ENCODE results near the gene PGAM1. TPM values are rescaled to one million over a fixed set of nuclear protein-coding genes. Genes with fewer than 3 reads are reported as not detected.
A peak's percentile ranks its signal among the peaks of the same experiment; 100 is the strongest.

PGAM1 gene
- total and polyA plus RNA-seq, 2 of the 13 experiments (the other 11 are each of a cell fraction or from before 2014, with no cell fraction given), result 354 to 483 TPM

DNA sequence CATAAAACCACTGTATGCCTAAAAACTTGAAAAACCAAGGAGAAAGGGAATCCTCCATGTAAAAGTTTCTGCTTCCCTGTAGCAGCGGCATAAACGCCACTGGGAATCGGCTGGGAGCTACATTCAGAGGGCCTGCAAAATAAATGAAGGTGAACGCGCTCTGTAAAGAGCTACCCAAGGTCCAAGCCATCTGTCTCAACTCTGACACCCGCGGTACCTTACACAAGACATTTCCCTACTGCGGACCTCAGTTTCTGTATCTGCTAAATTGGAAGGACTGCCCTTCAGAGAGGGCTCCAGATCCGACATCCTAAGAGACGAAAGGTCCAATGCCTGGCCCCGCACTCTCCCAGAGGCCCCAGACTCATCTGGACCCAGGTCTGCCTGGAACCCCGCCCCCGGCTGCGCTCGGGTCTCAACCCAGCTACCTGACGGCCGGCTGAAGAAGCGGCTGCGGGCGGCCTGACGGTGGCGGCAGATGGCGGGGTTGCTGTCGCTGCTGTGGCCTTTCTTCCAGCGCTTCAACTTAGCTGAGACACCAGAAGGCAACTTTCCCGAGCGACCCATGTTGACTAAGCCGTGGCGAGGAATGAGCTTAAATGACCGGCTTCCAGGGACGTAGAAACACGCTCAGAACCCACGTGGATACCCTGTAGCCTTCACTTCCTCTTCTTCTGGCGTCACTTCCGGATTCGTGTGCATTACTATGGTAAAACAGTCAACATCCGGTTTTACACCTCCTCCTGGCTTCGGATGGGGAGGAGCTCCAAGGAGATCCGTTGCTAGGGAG is 25.1 kb upstream of the PGAM1 start, which contains the start of gene RRP12 (continued):
- TF ChIP-seq, protein P1, sequence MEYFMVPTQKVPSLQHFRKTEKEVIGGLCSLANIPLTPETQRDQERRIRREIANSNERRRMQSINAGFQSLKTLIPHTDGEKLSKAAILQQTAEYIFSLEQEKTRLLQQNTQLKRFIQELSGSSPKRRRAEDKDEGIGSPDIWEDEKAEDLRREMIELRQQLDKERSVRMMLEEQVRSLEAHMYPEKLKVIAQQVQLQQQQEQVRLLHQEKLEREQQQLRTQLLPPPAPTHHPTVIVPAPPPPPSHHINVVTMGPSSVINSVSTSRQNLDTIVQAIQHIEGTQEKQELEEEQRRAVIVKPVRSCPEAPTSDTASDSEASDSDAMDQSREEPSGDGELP (IDR thresholded peaks at IDR 0.05; ENCODE audit: borderline replicate concordance, low read depth), result 0 out of 2 replicates have a peak, but pooled peaks have one; percentile 23
- TF ChIP-seq HOXA3 (CRISPR knock-in tag; IDR thresholded peaks at IDR 0.05) (peak; percentile 89), ISL2 (CRISPR knock-in tag; IDR thresholded peaks at IDR 0.05) (no peak), ZFP90 (CRISPR knock-in tag; IDR thresholded peaks at IDR 0.05; ENCODE audit: borderline replicate concordance) (no peak), PAF1 (CRISPR knock-in tag; IDR thresholded peaks at IDR 0.05) (no peak), ZSCAN30 (CRISPR knock-in tag; IDR thresholded peaks at IDR 0.05) (no peak), JUND (CRISPR knock-in tag; IDR thresholded peaks at IDR 0.05) (no peak)
- TF ChIP-seq, protein P2, sequence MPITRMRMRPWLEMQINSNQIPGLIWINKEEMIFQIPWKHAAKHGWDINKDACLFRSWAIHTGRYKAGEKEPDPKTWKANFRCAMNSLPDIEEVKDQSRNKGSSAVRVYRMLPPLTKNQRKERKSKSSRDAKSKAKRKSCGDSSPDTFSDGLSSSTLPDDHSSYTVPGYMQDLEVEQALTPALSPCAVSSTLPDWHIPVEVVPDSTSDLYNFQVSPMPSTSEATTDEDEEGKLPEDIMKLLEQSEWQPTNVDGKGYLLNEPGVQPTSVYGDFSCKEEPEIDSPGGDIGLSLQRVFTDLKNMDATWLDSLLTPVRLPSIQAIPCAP (CRISPR knock-in tag; IDR thresholded peaks at IDR 0.05; ENCODE audit: low read depth), result no peak
- TF ChIP-seq, protein P3, sequence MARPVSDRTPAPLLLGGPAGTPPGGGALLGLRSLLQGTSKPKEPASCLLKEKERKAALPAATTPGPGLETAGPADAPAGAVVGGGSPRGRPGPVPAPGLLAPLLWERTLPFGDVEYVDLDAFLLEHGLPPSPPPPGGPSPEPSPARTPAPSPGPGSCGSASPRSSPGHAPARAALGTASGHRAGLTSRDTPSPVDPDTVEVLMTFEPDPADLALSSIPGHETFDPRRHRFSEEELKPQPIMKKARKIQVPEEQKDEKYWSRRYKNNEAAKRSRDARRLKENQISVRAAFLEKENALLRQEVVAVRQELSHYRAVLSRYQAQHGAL (CRISPR knock-in tag; IDR thresholded peaks at IDR 0.05; ENCODE audit: not compliant biosample characterization), result no peak
- TF ChIP-seq, protein P4, sequence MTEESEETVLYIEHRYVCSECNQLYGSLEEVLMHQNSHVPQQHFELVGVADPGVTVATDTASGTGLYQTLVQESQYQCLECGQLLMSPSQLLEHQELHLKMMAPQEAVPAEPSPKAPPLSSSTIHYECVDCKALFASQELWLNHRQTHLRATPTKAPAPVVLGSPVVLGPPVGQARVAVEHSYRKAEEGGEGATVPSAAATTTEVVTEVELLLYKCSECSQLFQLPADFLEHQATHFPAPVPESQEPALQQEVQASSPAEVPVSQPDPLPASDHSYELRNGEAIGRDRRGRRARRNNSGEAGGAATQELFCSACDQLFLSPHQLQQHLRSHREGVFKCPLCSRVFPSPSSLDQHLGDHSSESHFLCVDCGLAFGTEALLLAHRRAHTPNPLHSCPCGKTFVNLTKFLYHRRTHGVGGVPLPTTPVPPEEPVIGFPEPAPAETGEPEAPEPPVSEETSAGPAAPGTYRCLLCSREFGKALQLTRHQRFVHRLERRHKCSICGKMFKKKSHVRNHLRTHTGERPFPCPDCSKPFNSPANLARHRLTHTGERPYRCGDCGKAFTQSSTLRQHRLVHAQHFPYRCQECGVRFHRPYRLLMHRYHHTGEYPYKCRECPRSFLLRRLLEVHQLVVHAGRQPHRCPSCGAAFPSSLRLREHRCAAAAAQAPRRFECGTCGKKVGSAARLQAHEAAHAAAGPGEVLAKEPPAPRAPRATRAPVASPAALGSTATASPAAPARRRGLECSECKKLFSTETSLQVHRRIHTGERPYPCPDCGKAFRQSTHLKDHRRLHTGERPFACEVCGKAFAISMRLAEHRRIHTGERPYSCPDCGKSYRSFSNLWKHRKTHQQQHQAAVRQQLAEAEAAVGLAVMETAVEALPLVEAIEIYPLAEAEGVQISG (CRISPR knock-in tag; IDR thresholded peaks at IDR 0.05), result peak; percentile 72
- TF ChIP-seq, protein P5, sequence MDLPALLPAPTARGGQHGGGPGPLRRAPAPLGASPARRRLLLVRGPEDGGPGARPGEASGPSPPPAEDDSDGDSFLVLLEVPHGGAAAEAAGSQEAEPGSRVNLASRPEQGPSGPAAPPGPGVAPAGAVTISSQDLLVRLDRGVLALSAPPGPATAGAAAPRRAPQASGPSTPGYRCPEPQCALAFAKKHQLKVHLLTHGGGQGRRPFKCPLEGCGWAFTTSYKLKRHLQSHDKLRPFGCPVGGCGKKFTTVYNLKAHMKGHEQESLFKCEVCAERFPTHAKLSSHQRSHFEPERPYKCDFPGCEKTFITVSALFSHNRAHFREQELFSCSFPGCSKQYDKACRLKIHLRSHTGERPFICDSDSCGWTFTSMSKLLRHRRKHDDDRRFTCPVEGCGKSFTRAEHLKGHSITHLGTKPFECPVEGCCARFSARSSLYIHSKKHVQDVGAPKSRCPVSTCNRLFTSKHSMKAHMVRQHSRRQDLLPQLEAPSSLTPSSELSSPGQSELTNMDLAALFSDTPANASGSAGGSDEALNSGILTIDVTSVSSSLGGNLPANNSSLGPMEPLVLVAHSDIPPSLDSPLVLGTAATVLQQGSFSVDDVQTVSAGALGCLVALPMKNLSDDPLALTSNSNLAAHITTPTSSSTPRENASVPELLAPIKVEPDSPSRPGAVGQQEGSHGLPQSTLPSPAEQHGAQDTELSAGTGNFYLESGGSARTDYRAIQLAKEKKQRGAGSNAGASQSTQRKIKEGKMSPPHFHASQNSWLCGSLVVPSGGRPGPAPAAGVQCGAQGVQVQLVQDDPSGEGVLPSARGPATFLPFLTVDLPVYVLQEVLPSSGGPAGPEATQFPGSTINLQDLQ (CRISPR knock-in tag; IDR thresholded peaks at IDR 0.05), result no peak
- TF ChIP-seq, protein P6, sequence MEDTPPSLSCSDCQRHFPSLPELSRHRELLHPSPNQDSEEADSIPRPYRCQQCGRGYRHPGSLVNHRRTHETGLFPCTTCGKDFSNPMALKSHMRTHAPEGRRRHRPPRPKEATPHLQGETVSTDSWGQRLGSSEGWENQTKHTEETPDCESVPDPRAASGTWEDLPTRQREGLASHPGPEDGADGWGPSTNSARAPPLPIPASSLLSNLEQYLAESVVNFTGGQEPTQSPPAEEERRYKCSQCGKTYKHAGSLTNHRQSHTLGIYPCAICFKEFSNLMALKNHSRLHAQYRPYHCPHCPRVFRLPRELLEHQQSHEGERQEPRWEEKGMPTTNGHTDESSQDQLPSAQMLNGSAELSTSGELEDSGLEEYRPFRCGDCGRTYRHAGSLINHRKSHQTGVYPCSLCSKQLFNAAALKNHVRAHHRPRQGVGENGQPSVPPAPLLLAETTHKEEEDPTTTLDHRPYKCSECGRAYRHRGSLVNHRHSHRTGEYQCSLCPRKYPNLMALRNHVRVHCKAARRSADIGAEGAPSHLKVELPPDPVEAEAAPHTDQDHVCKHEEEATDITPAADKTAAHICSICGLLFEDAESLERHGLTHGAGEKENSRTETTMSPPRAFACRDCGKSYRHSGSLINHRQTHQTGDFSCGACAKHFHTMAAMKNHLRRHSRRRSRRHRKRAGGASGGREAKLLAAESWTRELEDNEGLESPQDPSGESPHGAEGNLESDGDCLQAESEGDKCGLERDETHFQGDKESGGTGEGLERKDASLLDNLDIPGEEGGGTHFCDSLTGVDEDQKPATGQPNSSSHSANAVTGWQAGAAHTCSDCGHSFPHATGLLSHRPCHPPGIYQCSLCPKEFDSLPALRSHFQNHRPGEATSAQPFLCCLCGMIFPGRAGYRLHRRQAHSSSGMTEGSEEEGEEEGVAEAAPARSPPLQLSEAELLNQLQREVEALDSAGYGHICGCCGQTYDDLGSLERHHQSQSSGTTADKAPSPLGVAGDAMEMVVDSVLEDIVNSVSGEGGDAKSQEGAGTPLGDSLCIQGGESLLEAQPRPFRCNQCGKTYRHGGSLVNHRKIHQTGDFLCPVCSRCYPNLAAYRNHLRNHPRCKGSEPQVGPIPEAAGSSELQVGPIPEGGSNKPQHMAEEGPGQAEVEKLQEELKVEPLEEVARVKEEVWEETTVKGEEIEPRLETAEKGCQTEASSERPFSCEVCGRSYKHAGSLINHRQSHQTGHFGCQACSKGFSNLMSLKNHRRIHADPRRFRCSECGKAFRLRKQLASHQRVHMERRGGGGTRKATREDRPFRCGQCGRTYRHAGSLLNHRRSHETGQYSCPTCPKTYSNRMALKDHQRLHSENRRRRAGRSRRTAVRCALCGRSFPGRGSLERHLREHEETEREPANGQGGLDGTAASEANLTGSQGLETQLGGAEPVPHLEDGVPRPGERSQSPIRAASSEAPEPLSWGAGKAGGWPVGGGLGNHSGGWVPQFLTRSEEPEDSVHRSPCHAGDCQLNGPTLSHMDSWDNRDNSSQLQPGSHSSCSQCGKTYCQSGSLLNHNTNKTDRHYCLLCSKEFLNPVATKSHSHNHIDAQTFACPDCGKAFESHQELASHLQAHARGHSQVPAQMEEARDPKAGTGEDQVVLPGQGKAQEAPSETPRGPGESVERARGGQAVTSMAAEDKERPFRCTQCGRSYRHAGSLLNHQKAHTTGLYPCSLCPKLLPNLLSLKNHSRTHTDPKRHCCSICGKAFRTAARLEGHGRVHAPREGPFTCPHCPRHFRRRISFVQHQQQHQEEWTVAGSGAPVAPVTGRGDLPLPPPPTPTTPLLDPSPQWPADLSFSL (CRISPR knock-in tag; IDR thresholded peaks at IDR 0.05), result no peak

Data from HepG2 (cell line).